Osteocyte (in vitro differentiated cells): ENCODE measurements around the gene SLC6A18. TPM values are rescaled to one million over a fixed set of nuclear protein-coding genes. Genes with fewer than 3 reads are reported as not detected.

ENCODE experiments used
- DNase-seq: peaks from one replicate; pipeline ENCODE4 v3.0.0; 2021; ENCODE audit warnings: mixed read lengths; ENCODE audit not compliant: unreplicated experiment; ENCODE audit errors: extremely low spot score
- H3K27ac Mint-ChIP-seq: one replicate; pipeline ENCODE4 v1.8.0; 2021; ENCODE audit warnings: mild to moderate bottlenecking, mixed read lengths; ENCODE audit not compliant: unreplicated experiment
- H3K27me3 Mint-ChIP-seq: one replicate; pipeline ENCODE4 v1.8.0; 2021; ENCODE audit warnings: mixed read lengths; ENCODE audit not compliant: unreplicated experiment
- H3K36me3 Mint-ChIP-seq: one replicate; pipeline ENCODE4 v1.8.0; 2021; ENCODE audit warnings: mixed read lengths; ENCODE audit not compliant: unreplicated experiment
- H3K4me1 Mint-ChIP-seq: one replicate; pipeline ENCODE4 v1.8.0; 2021; ENCODE audit warnings: mixed read lengths; ENCODE audit not compliant: unreplicated experiment
- H3K4me3 Mint-ChIP-seq: one replicate; pipeline ENCODE4 v1.8.0; 2021; ENCODE audit warnings: mild to moderate bottlenecking, moderate library complexity, mixed read lengths; ENCODE audit not compliant: unreplicated experiment
- H3K9me3 Mint-ChIP-seq: one replicate; pipeline ENCODE4 v1.8.0; 2021; ENCODE audit warnings: mixed read lengths; ENCODE audit not compliant: unreplicated experiment
- CTCF ChIP-seq: fragments of 200-600 bp; sonication (generic); IDR thresholded peaks from 2 replicates; pipeline ENCODE4 v1.5.0; 2021; ENCODE audit warnings: antibody characterized with exemption, mild to moderate bottlenecking, moderate library complexity
- total RNA-seq: library from RNA; stranded (reverse); gene quantifications from 2 replicates; pipeline ENCODE4 v1.2.1, GENCODE V29; 2021

Gene SLC6A18
- total RNA-seq, 1 donor from 2014 or later = not detected

DNA sequence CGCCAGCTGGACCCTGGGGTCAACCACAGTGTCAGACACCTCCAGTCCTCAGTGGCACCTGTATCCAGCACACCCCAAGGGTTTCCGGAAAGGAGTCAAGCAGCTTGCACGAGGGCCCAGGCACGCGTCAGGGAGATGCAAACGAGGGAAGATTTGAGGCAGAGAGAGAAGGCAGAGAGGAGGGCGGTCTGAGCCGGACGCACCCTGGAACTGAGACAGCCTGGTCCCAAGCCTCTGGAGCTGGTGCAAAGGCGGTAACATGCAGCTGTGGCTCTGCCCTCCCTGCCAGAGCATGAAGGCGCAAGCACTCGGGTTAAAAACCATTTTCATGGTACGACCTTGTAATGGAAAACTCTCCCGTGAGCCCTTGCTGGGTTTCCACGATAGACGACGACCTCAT, 32.2 kb downstream of the SLC6A18 start:
- DNase-seq = no peak
- TF ChIP-seq CTCF = no peak
- Mint-ChIP-seq H3K9me3 (no peaks in the 10 kb centered on the region), H3K4me1 (no peaks in the 10 kb centered on the region), H3K27me3 (no peaks in the 10 kb centered on the region), H3K4me3 (no peak overlapping the region), H3K36me3 (no peaks in the 10 kb centered on the region), H3K27ac (no peak overlapping the region)

DNA sequence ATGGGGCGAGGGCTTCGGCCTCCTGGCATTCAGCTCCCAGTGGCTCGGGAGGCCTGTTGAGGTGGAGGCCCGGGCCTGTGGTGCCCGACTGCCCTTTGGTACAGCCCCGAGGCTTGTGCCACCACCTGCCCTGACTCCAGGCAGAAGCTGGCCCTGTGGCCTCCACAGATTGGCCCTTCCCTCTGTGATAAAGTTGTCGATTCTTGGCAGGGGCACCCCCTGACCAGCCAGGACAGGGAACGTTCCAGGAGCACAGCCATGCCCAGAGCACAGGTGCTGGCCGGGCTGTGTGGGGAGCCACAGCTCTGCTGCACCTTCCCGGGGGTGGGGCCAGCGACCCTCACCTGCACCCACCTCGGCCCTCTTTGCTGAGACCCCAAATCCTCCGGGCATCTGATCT, 32.7 kb downstream of the SLC6A18 start:
- DNase-seq = no peak
- no peak overlapping the region for H3K27ac Mint-ChIP-seq
- TF ChIP-seq CTCF = no peak
- no peaks in the 10 kb centered on the region for H3K9me3 Mint-ChIP-seq
- H3K27me3 Mint-ChIP-seq = no peaks in the 10 kb centered on the region
- H3K4me3 Mint-ChIP-seq = no peak overlapping the region
- H3K4me1 Mint-ChIP-seq = no peaks in the 10 kb centered on the region
- H3K36me3 Mint-ChIP-seq = no peaks in the 10 kb centered on the region

DNA sequence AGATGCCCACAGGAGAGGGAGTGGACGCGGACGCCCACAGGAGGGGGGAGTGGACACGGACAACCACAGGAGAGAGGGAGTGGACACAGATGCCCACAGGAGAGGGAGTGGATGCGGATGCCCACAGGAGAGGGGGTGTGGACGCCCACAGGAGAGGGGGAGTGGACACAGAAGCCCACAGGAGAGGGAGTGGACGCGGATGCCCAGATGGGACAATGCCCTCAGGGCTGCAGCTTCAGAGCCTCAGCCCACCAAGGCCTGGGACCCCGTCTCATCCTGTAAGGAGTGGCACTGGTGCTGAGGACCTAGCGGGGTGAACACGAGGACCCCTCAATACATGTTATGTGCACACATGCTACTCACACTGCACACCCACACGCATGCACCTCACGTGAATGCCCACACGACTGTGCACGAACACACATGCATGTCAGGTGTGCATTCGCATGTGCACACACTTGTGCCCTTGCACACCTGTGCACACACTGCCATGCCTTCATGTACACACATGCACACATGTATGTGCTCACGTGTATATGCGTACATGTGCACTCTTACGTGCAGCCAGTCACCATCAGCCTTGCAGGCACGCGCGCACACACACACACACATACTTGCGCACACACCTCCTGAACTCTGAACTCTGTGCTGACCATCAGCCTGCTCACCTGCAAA, 34.8 kb downstream of the SLC6A18 start:
- Mint-ChIP-seq H3K4me3 (no peak overlapping the region), H3K4me1 (no peaks in the 10 kb centered on the region), H3K9me3 (no peaks in the 10 kb centered on the region), H3K36me3 (no peaks in the 10 kb centered on the region), H3K27ac (no peak overlapping the region), H3K27me3 (no peaks in the 10 kb centered on the region)
- DNase-seq = no peak
- no peak for TF ChIP-seq CTCF

DNA sequence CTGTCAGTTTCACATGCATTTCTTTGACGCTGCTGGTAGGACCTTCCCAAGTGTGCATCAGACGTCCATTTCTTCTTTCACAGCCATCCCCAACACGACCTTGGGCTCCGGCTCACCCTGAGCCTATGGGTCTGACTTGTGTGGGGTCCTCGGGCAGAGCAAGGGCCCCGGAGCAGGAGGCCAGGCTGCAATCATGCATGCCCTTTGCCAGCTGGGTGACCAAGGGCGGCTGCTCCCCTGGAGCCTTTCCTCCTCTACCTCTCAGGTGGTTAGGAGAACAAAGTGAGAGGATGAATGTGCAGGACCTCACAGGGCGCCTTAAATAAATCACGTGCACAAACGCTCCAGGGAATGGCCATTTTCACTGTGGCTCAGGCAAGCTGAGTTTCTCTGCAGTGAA, 36.5 kb downstream of the SLC6A18 start:
- no peak for TF ChIP-seq CTCF
- no peaks in the 10 kb centered on the region for H3K36me3 Mint-ChIP-seq
- no peaks in the 10 kb centered on the region for H3K4me1 Mint-ChIP-seq
- no peak for DNase-seq
- H3K27ac Mint-ChIP-seq = no peak overlapping the region
- H3K27me3 Mint-ChIP-seq = no peaks in the 10 kb centered on the region
- no peak overlapping the region for H3K4me3 Mint-ChIP-seq
- no peaks in the 10 kb centered on the region for H3K9me3 Mint-ChIP-seq

- Mint-ChIP-seq H3K27ac (no peak overlapping the region), H3K36me3 (no peaks in the 10 kb centered on the region), H3K4me1 (no peaks in the 10 kb centered on the region), H3K27me3 (no peaks in the 10 kb centered on the region), H3K4me3 (no peak overlapping the region), H3K9me3 (no peaks in the 10 kb centered on the region)
- TF ChIP-seq CTCF = no peak
- DNase-seq = no peak
These were observed 37.2 kb downstream of the SLC6A18 start for GRCh38 chr5:1262381-1262780.
